Sciatic nerve (tissue), 2 donors: ENCODE measurements around the gene ALPI. TPM values are rescaled to one million over a fixed set of nuclear protein-coding genes. Genes with fewer than 3 reads are reported as not detected.
A peak's percentile ranks its signal among the peaks of the same experiment; 100 is the strongest.

Experiments
- ATAC-seq: fragments of 200-7000 bp; cut with Tn5 transposase; one replicate; pipeline ENCODE4 v1.9.1; 2020; ENCODE audit warnings: mild to moderate bottlenecking, moderate library complexity
- DNase-seq: peaks from one replicate; pipeline ENCODE4 v3.0.0-alpha.2; 2020; ENCODE audit warnings: low spot score
- intact Hi-C: fragments of 100-400 bp; cut with DNase I; formaldehyde crosslinking; loops from one replicate; pipeline ENCODE4 v1.14.2; 2022
- total RNA-seq: library from RNA; stranded (reverse); fragmentation: NEBNext Ultra II Directional; extraction: Animal tissue kit (Norgen Biotek cat#: 25700); gene quantifications from one replicate; pipeline ENCODE4 v1.2.1, GENCODE V29; 2021
- donor health status: DM: no; HTN: no; CAD: no.
- donor health status: DM: no; HTN: no; CAD: no.

Gene ALPI
- total RNA-seq, 1 donor from 2014 or later = not detected

DNA sequence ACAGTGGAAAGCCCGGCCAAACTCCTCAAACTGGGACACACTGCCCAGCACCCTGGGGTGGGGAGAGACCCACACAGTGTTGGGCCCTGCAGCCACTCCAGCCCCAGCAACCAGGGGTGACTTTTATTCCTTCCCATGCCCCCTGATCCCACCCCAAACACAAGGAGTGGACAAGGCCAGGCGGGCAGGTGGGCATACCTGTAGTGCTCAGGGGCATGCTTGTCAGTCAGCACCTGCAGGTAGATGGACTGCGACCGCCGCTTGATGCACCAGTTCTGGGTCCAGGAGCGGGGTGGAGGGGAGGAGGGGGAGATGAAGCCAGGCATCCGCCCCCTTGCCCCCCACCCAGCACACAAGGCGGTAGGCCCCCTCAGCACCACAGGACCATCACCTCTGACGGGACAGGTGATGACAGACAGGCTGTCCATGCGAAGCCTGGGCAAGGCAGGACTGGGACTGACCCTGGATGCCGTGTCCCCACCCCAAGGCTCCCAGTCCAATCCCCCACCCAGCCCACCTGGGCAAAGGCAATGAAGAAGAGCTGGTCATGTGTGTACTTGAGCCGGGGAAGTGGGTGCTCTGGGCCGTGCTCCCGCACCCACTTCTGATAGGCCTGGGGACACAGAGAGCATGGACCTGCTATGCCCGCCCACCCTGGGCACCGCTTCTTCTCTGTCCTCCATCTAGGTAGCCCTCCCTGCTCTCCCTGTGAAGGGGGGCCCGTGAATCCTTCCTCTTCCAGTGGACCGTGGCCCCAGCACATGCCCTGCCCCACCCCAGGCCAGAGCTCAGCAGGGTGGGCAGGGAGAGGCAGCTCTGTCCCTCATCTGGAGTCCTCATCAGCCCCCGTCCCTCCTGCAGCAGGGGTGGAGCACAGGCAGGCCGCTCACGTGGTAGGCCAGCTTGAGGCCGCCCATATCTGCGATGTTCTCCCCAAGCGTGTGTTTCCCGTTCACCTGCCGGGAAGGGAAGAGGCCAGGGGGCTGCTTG lies 24.5 kb downstream of the ALPI start:
- ATAC-seq = no peak
- intact Hi-C loops = no loop called here
- DNase-seq = no peak

DNA sequence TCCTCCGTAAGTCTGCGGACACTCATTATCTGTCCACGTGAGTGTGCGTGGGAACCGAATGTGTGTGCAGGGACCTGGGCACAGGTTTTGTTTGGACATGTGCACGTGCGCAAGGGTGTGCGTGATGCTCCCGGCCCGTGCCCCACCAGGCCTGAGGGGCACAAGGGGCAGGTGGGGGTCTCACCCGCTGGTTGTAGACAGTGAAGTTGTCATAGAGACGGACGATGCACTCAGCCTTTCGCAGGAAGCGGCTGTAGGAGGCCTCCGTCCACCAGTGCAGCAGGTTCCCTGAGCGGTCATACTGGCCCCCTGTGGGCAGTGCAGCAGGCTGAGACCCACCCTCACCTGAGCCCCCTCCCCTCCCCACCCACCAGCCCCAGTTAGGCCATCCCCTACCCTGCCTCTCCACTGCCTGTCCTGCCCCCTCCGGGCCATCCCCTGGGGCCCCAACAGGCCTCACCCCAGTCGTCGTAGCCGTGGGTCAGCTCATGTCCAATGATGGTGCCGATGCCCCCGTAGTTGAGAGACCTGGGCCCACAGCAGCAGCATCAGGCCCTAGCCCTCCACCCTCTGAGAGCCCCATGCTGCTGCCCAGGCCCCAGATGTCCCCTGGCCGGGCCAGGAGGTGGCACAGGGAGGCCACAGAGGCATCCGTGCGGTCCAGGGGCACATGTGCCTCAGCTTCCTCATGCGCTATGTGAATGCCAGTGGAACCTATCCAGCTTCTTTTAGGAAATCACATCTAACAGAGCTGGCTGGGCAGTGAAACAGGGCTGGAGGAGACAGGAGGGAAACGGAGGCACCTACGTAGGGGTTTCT lies 25.6 kb downstream of the ALPI start:
- intact Hi-C loops = no loop called here
- no peak for ATAC-seq
- no peak for DNase-seq

- intact Hi-C loops = no loop called here
- no peak for DNase-seq
- ATAC-seq = no peak
Measured at GRCh38 chr2:232482301-232483238, 26.6 kb downstream of the ALPI start.

- DNase-seq (no peak), ATAC-seq (no peak)
- intact Hi-C loops = no loop called here
Measured at GRCh38 chr2:232483311-232483922, 27.5 kb downstream of the ALPI start.

DNA sequence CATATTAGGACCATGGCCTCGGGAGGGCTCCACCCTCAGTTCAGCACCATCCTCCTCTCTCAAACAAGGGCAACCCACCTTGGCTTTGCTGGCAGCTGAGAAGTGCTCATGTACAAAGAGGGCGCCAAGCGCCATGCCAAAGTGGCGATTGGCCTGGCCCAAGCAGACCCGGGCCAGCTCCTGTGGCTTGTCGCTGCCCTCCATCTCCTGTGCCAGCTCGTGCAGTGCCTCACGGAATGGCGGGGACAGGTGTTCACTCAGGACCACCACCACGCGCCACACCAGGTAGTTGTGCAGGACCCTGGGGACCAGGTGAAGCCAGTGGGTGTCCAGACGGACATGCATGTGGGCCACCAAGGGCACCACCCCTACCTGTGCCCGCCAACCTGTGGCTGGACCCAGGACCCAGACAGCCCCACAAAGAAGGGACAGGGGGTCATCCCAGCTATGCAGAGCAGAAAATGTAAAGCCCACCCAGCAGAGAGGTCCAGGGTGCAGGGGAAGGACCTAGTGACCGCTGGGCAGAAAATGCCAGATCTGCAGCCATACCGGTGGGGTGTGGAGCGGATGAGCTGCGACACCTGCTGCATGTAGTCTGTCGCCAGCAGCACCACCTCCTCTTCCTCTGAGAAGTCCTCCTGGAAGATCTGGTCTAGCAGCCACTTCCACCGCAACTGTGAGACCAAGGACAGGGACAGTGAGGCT lies 28.1 kb downstream of the ALPI start:
- DNase-seq (no peak), ATAC-seq (no peak)
- intact Hi-C loops = no loop called here

- no peak for DNase-seq
- ATAC-seq = no peak
- intact Hi-C loops = no loop called here
Measured at GRCh38 chr2:232484628-232485347, 28.8 kb downstream of the ALPI start.

GRCh38 chr2:232485348-232485756 lies 29.4 kb downstream of the ALPI start:
- ATAC-seq (no peak), DNase-seq (peak; percentile 45)
- intact Hi-C loops = no loop called here

DNA sequence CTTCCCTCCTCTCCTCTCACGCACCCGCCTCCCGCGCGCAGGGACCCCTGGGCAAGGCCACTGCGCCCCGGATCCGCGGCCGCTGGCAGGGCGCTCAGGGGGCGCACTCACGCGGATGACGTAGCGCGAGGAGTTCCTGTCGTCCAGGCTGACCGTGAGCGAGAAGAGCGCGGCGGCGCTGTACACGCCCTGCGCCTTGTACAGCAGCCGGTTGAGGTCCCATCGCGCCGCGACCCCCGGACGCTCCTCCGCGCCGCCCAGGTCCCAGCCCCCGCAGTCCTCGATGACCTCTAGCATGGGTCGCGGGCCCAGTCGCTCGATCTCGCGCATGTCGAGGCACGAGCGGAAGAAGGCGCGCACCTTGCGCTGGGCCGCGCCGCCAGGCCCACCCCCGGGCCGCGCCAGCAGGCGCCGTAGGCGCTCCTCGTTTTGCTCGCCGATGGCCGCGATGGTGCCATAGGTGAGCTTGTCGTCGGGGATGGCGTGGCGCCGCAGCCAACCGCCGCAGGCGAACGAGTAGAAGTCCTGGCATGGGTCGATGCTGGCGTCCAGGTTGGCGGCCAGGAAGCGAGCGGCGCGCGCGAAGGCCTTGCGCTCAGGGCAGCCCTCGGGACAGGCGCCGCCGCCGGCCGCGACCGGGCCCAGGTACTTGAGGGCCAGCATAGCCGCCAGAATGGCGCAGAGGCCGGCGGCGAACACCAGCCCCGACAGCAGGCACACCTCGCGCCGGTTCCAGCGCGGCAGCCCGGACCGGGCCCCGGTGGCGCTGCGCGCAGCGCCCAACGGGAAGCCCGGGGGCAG lies 30.0 kb downstream of the ALPI start:
- DNase-seq (no peak), ATAC-seq (no peak)
- intact Hi-C loops = no loop called here

- DNase-seq = no peak
- intact Hi-C loops = no loop called here
- ATAC-seq = no peak
Measured at GRCh38 chr2:232486558-232487384, 30.8 kb downstream of the ALPI start.

- ATAC-seq = no peak
- intact Hi-C loops = no loop called here
- DNase-seq = no peak
Measured at GRCh38 chr2:232487385-232488096, 31.6 kb downstream of the ALPI start, which contains the start of gene ECEL1. TSS of gene ECEL1 (minus strand) at chr2:232487834. CDS start at chr2:232486653, 1,181 bp downstream.

GRCh38 chr2:232488097-232488711 lies 32.3 kb downstream of the ALPI start:
- ATAC-seq (no peak), DNase-seq (no peak)
- intact Hi-C loops = no loop called here

DNA sequence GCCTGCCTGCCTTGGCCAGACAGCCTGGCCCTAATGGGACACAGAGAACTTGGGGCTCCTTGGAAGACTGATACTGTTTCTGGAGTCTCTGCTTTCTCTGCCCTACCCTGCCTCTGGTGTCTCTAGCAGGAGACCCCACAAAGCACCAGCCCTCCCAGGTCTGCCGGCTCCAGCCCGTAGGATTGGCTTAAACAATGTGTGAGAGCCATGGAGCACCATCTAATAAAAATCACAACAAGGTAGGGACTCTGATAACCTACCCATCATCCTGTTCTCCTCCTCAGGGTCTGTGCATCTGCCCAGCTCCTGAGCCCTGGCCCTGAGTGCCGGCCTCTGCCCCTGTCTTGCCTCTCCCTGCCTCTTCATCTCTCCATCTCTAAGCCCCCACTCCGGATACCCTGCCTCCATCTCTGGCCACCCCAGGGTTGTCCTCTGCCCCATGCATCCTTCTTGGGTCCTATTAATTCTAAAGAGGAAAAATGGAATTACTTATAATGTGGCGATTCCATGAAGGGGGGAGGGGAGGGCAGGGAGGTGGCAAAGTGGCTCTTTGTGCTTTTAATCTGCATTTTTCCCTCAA lies 32.9 kb downstream of the ALPI start:
- DNase-seq (no peak), ATAC-seq (no peak)
- intact Hi-C loops = no loop called here

GRCh38 chr2:232489516-232490220 lies 33.7 kb downstream of the ALPI start:
- intact Hi-C loops = no loop called here
- no peak for DNase-seq
- ATAC-seq = no peak
